Activated T-cell treated with anti-CD3 and anti-CD28 coated beads for 24 hours (primary cell): Measurements from ENCODE around the gene ZNRF3.

ENCODE experiments used
- DNase-seq: peaks from one replicate; pipeline ENCODE4 v3.0.0-alpha.2; 2020; ENCODE audit warnings: low read depth

Gene ZNRF3

DNA sequence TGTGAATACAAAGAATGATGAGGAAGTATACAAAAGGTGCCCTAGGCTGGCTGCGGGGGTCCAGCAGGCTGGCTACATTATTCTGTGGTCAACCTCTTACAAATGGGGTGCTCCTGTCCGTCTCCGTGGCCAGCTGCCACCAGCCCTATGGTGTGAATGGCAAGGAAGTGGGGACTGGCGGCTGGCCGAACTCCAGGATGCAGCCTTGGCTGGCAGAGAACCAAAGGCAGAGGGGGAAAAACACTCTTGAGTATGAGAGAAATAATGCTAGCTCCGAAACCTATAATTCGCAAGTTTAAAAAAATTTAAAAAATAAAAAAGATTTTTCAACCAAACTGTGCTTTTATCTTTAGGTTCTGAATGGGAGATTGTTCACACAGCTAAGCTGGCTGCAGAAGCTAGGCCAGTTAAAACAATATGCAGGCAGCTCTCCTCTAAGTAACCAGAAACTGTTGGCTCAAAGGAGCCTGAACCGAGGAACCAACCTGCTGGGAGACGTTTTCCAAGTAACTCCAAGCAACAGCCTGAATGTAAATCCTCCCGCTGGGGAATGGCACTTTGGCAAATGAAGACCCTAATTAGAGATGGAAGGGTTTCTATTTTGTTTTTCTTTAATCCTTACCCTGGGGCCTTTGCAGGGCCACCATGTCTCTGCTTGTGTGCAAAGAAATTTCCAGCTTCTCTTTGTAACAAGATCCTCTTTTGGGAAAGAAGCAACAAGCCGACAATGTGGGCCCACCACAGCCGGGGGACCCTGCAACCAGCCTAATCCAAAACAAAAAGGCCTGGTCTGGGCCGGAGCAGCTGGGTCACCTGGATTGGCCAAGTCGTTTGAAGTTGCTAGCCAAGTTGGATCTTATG, 128.1 kb downstream of the ZNRF3 start:
- no peak for DNase-seq

DNA sequence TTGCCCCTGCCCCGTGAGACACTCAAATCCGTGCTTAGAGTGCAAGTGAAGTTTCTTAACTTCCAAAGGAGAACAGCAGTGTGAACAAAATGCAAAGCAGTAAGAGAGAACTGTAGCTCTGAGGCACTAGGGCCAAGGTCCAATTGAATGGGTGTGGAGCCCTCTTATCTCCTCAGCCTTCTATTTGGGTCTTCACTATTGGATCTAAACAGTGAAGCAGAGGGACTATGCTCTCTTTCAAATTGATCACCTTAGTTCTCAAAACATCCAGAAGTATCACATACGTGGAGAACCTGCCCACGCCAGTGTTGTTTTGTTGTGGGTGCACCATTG, 128.7 kb downstream of the ZNRF3 start:
- no peak for DNase-seq

DNA sequence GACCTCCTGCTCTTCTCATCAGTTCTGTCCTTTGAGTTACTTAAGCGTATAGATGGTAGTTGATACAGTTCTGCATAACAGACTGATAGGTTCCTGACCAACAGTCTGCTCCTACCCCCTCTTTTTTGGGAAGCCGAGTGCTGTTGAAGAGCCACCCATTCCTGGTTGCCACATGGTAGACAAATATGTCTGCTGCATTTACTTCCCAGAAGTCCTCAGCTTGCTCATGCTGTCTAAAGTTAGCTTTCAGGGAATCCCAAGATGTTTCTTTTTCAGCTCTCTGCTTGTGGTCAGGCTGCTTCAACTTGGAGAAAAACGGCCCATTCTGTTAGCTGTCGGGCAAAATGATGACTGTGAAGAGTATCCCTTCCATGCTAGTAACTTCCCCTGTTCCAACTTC, 129.6 kb downstream of the ZNRF3 start:
- DNase-seq: no peak

DNA sequence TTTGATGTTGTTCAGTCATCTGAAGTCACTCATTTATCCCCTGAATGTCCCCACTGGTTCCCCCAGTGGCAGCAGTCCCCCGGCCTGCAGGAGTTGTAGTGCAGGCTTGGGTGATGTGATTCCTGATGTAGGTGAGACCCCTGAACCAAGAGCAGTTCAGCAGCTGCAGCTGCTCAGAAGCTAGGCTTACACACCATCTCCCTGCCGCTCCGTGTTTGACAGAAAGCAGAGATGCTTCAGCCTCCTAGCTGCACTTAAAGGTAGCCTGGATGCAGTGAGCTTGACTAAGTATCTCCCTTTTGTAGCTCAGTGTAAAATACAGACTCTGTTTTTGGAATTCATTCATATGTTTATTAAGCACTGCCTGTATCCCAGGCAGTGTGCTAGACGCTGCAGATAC, 130.9 kb downstream of the ZNRF3 start:
- DNase-seq: no peak

DNA sequence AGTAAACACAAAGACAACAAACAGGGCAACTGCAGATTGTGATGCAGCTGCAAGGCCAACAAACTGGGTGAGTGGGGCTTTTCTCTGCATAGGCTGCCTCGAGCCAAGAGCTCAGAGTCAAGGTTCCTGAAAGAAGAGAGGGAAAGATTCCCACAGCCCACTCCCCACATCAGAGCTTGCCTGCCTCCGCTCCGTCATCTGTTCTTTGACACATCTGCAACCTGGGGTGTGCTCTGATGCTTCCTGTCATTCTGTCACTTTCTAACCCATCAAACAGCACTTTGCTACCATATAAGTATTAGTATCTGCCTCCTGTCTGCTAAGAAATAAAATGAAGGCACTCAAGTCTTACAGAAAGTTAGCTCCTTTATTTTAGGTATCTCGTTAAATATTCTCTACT, 131.4 kb downstream of the ZNRF3 start:
- no peak for DNase-seq

DNA sequence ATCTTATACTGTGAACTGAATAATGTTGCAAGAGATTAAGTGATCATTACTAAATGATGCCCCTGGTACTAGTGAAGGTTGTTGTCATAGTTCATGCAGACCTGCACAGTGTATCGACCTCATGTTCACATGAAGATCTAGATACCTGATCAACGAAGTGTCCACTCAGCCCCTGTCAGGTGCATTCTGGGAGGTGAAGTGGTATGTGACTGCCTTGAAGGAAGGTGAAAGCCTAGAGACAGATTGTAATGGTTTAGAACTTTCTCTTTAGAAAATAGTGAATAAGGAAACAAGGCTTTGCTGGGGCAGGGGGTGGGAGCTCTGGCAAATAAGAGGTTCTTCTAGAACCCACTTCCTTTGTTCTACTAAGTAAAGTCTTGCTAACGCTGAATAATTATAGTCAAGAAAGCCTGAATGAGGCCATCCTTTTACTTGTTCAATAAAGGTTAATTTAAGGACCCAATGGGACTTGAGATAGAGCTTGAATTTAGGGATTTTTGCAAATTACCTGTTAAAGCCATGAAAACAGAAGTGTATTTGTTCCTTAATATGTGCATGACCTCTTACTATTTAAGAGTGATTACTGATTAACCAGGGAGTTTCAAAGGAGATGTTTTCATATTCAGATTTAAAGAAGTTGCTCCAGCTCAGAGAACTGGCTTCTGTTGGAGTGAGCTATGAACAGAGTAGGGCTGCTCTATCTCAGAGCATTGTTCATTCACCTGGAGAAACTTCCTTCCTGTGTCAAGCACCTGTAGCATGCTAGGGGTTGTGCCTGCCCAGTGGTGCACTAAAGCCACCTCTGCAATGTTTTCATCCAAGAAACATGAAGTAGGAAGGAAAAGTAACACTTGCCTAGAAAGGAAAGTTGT, 132.9 kb downstream of the ZNRF3 start:
- DNase-seq: no peak

DNA sequence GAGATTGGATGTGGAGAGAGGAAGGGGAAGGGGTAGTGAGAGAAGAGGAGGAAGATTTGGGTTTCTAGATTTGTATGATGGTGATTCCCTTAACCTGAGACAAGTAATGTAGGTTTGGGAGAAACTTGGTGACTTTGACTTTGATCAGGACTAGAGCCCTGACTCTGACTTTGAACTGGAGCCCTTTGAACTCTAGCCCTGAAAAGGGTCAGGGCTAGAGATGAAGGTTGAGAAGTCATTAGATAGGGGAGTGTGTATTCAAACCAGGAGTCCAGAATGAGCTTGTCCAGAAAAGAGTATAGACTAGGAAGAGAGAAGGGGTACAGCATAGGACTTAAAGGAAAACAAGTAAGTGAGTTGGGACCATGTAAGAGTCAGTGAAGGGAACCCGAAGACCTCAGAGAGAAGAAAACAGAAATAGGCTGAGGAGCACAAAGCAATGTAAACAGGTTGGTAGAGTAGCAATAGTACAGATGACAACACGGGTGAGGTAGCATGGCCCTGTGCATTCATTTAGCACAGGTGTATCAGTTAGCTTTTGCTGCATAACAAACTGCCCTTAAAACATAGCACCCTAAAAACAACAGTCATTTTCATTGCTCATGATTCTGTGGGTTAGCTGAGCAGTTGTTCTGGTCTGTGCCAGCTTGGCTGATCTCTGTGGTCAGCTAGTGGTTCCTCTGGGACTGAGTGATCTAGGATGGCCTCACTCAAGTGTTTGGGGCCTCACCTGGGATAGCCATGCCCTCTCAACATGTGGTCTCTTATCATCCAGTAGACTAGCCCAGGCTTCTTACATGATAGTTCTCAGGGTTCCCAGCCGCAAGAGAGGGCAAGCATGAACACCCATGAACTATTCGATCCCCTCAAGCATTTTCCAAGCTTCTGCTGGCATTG, 135.2 kb downstream of the ZNRF3 start:
- DNase-seq: no peak

DNA sequence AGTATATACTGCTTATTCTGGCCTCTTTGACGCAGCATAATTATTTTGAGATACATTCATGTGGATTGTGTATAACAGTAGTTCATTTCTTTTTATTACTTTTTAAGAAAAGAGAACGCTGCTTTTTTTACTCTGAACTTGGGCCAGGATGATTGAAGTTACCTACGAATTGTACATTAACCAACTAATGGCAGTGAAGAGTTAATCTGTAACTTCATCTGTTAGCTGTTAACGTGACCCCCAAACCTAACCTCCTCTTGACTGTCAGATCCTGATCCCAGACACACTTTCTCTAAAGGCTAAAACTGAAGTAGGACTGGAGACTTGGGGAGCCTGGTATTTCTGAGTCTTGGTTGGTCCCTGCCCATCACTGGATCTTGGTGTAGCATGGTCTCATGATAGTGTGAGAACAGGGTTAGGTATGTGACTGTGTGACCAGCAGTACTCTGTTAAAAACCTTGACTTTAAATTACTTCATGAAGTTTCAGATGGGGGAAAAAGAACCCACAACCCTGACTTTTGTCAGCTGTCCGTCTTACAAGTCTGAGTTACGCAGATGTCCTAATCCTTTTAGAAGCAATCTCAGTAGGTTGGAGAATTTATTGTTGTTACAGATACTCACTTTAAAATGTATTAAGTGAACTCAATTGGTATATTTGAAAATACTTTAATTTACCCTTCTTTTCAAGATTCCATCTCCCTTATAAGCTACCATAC, 138.9 kb downstream of the ZNRF3 start:
- DNase-seq: no peak

DNA sequence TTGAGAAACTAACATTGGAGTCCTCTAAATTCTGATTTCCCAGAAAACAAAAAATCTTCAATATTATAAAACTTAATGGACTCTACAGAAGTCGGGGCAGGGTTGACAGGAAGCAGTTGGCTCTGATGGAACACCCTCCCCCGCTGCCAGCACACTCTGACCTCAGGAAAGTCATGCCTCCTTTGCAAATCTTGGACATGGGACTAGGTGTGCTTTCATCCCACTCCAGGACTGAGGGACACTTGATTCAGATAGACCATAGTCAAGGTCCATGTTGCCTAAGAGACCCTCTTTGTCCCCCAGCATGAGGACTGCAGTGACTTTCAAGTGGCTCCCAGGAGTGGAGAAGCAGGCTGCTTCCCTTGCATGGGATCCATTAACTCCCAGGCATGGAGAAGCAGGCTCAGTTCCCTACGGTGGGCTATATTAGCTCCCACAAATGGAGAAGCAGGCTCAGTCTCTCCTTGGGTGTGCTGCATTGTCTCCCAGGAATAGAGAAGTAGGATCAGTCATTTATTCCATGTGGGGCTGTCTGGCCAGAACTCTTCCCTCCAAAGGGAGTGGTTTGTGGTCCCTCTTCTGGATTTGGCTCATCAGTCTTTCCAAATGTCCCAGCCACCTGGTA, 139.9 kb downstream of the ZNRF3 start:
- no peak for DNase-seq

DNA sequence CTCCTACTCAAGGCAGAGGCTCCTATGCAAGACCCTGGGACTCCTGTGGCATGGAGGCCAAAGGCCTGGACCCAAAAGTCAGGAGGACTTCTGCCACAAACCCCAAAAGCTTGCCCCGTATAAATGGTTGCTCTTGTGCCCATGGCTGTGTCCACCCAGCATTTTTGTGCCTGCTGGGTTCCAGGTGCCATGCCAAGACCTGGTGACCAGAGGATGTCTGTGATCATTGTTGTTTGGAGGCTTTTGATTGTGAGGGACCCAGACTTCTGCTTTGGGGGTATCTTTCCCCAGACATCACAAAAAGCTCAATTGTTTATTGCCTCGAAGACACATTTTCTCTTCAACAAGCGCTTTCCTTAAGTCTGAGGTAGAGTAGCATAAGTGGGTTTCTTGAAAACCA, 143.2 kb downstream of the ZNRF3 start:
- no peak for DNase-seq

DNA sequence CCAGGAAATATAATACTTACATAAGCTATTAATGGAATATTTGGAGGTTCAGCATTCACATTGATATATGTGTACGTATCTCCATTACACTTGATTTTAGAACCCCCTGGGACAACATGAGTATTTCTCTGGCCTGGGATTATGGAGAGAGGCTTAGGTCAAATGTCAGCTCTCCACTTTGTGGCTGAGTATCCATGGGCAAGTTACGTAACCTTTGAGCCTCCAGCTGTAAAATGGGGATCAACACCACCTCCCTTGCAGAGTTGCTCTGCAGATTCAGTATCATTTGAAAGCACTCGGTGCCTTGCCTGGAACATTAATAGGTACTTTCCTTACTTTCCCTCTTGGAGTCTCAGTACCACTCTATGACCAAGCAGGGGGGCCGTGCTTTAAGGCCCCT, 145.1 kb downstream of the ZNRF3 start:
- DNase-seq: no peak

DNA sequence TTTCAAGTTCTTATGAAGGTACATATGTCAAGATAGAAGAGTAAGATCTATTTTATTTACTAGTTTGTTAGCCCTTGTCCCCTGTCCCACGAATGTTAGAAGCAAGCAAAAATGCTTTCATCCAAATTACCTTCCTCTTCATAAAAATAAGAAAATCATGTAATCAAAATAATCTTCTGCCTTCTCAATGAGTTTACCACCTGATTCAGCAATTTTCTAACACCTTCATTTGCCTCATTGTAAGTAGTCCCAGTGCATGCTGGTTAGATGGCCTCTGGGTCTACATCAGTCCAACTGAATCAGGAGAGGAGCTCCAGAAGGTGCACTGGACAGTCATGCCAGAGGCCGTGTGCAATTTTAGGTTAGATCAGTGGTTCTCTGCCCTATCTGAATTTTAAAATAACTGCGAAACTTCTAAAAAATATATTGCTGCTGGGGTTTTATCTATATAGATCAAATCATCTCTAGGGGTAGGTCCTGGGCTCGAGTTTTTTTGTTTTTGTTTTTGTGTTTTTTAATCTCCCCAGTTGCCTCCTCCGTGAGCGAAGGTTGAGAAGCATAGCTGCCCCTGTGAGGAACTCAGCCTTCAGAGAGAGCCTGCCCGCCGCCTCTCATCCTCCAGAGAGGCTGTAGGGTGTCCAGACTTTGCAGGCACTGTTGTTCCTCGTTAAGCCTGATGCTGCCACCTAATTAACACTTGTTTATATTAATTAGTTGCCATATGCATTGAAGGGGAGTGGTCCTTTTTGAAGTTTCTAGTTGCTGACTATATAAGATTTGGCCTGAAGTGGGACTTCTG, 146.0 kb downstream of the ZNRF3 start:
- no peak for DNase-seq

DNA sequence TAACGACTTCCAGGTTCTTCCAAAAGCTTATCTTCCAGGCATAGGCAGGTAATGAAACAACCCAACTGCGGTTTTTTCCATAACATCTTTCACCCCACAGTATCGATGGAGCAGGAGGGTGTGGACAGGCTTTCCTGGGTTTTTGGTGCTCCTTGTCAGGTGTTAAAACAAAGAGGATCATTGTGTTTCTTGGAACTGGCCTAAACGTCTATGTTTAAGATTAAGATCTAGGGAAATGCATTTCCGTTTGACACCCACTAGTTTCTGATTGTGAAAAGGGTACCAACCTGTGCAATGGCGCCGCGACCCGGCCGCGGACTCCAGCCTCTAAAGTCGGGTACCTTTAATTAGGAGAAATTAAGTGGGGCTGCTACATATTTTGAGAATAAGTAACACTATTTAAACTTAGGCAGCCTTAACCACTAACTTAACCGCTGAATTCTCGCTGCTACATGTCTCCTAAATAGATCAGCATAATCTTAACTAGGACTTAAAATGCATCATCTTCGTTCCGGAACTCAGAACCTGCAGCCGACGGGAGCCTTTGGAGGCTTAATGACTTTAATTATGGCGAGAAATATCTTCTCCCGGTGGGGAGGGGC, 146.7 kb downstream of the ZNRF3 start:
- DNase-seq: no peak

DNA sequence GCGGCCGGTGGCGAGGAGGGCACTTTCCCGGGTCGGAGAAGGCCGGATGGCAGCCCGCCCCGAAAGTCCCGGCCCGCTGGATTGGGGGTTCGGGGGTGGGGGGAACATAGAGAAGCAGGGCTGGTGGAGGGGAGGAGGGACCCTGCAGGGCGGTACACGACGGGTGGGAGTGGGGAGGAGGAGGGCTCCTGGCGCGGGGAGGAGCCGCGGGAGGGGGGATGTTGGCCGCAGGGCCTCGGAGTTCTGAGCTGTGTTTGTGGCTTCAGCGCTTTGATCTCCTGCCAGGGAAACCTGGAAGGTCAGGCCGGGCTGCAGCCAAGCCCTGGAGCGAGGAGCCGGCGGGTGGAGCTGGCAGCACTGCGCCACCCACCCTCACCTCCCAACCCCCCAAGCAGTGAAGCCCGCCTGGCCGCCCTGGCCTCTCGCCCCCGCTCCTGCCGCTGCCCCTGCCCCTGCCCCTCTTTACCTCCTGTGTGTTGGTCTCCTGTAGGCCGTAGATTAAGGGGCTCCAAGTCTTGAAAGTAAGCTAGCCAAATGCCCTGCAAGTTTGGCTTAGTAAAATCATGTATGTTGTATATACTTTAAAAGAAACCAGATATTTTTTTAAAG, 147.3 kb downstream of the ZNRF3 start:
- no peak for DNase-seq

DNA sequence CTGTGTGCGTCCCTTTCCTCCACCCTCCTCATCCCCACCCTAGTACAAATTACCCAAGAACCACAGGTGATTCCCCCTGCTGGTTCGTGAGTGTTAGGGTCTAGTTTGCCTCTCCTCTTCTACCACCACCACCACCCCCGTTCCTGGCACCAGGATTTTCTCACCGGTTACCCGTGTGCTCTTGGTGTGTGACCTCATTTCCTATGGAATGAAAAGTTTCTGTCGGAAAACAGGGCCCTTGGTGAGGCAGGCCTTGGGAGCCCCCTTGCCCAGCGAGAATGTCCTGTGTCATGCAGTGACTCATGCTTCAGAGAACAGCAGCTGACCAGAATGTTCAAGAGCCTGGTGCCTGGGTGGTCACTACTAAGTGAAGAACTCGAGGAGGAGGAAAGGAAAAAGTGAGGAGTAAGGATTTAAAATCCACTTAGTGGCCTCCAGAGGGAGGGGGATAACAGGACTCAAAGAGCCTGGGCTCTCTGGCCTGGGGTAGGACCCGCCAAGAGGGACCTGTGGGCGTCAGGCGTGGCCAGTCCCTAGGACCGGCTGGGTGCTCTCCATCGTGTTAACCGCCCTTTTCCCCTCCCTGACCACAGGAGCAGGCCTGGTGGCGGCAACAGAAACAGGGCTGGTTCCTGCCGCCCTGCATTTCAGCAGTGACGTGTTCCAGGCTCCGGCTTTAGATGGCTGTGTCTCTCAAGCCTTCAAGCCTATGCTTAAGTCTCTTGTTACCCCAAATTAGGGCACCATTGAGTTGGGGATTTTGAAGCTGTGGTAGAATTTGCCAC, 148.0 kb downstream of the ZNRF3 start:
- DNase-seq: no peak

DNA sequence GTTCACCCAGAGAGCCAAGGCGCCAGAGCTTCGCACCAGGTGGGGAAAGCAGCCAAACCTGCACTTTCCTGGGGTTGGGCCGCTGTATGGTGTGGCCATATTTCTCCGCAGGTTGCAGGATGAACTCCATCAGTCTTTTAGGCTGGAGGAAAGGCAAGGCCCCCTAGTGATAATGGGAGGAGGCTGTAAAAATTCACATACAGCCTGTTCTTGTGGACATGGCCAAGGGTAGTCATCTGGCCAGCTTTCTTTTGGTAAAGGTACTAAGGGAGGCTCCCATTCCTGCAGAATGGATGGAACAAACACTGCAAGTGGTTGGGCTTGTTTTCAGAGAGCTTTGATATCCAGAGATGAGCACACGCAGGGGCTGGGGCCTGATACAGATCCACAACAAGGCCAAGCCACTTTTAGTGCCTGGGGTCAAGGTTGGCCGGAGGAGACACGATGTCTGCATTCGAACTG, 148.7 kb downstream of the ZNRF3 start:
- DNase-seq: no peak

DNA sequence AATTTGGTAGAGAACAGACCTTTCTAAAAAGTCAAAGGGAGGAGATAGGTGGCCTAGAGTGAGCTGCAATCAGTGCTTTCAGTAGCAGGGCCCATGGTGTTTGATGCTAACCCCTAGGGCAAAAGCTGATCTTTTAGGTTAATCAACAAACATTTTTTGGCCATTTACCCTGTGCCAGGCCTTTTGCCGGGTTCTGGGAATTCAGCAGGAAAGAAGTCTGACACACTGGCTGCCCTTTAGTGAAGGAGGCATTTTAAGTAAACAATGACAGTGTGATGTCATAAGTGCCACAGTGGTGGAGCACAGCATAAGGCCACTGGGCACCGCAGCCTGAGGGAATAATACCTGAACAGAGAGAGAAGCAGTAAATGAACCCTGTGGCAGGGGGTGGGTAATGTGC, 149.2 kb downstream of the ZNRF3 start:
- no peak for DNase-seq

DNA sequence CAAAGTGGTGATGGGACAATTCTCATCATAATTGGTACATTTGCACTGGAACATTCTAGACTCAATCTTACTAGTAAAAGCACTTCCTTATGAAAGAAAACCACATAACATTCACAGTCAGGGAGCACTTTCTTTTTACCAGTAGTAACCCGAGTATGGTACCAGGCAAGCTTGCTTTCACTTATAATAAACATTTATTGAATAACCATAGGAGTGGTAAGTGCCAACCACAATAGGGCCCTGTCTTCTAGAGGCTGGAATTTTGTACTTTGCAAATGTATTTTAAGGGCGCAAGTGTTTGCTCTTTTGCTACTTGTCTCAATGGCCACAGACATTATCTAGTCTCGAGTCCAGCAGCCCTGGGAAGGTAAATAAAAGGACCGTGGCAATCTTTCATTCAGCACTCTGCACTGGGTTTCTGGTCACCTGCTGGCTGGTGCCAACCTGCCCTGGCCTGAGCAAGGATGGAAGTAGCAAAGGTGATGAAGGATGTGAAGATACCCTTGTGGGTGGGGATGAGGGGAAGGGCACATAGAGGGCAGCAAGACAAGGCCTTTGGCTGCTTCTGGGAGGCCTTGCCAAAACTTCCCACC, 154.1 kb downstream of the ZNRF3 start:
- DNase-seq: no peak
